Measurements from ENCODE around the gene BRD3OS. TPM values are rescaled to one million over a fixed set of nuclear protein-coding genes. Genes with fewer than 3 reads are reported as not detected.

Gene BRD3OS
- total and polyA plus RNA-seq, 4 donors, result 5.8 to 17.3 (median 11.0) TPM

GRCh38 chr9:134028076-134028475 lies 2.8 kb downstream of the BRD3OS start:
- Histone ChIP-seq H3K4me3 (ENCODE audit: low read length in 2 of 2) (no peak overlapping the region), H3K9me3 (ENCODE audit: control insufficient read depth, low read length) (no peaks in the 10 kb centered on the region), H3K36me3 (ENCODE audit: control insufficient read depth in 1 of 2, insufficient read depth in 2 of 2, low read length in 1 of 2) (peaks cover 1 to 4% of the 10 kb centered on the region in 2 donors), H3K4me1 (ENCODE audit: control insufficient read depth in 1 of 2, insufficient read depth in 2 of 2, low read length in 2 of 2) (no peaks in the 10 kb centered on the region), H3K27me3 (ENCODE audit: control insufficient read depth in 1 of 2, insufficient read depth in 2 of 2, low read length in 1 of 2) (no peaks in the 10 kb centered on the region), H3K27ac (ENCODE audit: low read depth in 1 of 2, low read length in 2 of 2) (no peak overlapping the region)
- ATAC-seq (ENCODE audit: low FRiP score), result no peak
- no peak for DNase-seq
- WGBS, 2 donors, result 95 to 97% methylated on average over 9 of the region's 9 CpGs
- intact Hi-C loops (cut with DNase I), result no loop called here

- Histone ChIP-seq H3K4me3 (ENCODE audit: low read length in 2 of 2) (no peak overlapping the region), H3K27ac (ENCODE audit: low read depth in 1 of 2, low read length in 2 of 2) (no peak overlapping the region), H3K9me3 (ENCODE audit: control insufficient read depth, low read length) (no peaks in the 10 kb centered on the region), H3K27me3 (ENCODE audit: control insufficient read depth in 1 of 2, insufficient read depth in 2 of 2, low read length in 1 of 2) (no peaks in the 10 kb centered on the region), H3K4me1 (ENCODE audit: control insufficient read depth in 1 of 2, insufficient read depth in 2 of 2, low read length in 2 of 2) (no peaks in the 10 kb centered on the region), H3K36me3 (ENCODE audit: control insufficient read depth in 1 of 2, insufficient read depth in 2 of 2, low read length in 1 of 2) (peaks cover 3 to 5% of the 10 kb centered on the region in 2 donors)
- DNase-seq, result peak in 1 of 2 donors; percentile 67
- ATAC-seq (ENCODE audit: low FRiP score), result no peak
- intact Hi-C loops (cut with DNase I), result no loop called here
- WGBS, 2 donors, result 91 to 94% methylated on average over 22 of the region's 22 CpGs
Observed at GRCh38 chr9:134028575-134029247, 3.4 kb downstream of the BRD3OS start.

DNA sequence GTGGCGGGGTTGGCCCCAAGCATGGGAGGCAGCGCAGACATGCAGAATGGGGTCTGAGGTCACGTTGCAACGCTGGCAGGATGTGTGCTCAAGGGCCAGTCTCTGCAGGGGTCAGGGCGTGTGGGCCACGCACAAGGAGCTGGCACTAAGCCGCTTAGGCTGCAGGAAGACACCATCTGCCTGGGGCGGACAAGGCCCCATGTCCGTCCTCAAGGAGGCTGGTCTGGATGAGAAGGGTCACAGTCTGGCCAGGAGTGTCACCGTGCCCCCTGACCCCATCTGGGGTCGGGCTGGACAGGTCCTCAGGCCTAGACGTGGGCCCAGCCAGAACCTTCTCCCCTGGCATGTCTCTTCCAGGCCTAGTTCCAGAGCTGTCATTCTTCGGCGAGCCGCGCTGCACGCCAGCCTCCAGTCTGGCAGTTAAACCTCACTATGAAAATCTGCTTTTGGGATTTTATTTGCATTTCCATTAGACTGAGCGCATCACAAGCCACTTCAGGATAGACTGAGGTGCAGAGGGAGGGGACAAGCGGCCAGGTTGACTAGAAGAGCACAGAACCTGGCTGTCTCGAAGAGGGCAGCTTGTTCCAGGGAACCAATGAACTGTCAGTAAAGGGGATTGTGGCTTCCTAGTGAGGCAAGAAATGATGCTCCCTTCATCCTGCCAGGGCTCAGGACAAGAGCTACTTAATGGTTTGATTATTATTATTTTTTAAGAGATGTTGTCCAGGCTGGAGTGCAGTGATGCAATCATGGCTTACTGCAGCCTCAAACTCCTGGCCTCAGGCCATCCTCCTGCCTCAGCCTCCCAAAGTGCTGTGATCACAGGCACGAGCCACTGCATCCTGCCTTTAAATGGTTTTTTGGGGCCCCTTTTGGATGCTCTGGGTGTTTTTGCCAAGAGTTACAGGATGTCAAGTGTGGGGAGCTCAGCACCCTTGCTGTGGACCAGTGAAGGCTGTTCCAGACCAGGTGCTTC lies 4.3 kb downstream of the BRD3OS start:
- H3K4me3 ChIP-seq (ENCODE audit: low read length in 2 of 2), result no peak overlapping the region
- H3K9me3 ChIP-seq (ENCODE audit: control insufficient read depth, low read length), result no peaks in the 10 kb centered on the region
- peaks cover 4 to 5% of the 10 kb centered on the region in 2 donors for H3K36me3 ChIP-seq (ENCODE audit: control insufficient read depth in 1 of 2, insufficient read depth in 2 of 2, low read length in 1 of 2)
- ATAC-seq (ENCODE audit: low FRiP score) (no peak), DNase-seq (peak in 1 of 2 donors; percentile 69)
- H3K4me1 ChIP-seq (ENCODE audit: control insufficient read depth in 1 of 2, insufficient read depth in 2 of 2, low read length in 2 of 2), result no peaks in the 10 kb centered on the region
- no peak overlapping the region for H3K27ac ChIP-seq (ENCODE audit: low read depth in 1 of 2, low read length in 2 of 2)
- no peaks in the 10 kb centered on the region for H3K27me3 ChIP-seq (ENCODE audit: control insufficient read depth in 1 of 2, insufficient read depth in 2 of 2, low read length in 1 of 2)
- WGBS, 2 donors, result 90% methylated on average over 21 of the region's 21 CpGs
- intact Hi-C loops (cut with DNase I), result no loop called here

DNA sequence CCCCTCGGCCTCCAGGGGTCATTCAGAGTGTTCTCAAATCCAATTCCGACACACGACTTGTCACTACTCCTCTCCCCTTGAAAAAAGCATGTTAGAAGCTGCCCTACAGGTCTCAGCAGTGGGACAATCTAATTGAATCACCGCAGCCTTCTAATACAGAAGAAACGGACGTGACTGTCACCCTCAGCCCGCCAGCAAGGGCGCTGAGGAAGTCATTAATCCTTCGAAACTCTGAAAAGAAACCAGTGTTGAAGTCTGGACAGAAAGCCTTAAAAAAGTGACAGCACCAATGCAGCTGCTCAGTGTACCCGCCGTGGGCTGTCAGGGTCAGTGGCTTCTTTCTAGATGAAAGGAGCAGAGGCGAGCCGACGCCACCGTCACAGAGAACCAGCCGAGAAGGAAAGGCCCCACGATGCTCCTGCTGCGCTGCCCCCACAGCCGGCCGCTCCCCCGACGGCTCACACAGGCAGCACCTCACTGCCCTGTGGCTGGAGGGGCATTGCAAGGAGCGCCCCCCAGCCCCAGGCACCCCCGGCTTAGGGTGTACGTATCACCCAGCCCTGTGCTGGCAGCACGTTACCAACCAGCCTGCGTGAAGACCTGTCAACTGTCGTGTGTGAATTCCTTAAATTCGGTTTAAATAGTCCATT lies 5.7 kb downstream of the BRD3OS start:
- no peaks in the 10 kb centered on the region for H3K27me3 ChIP-seq (ENCODE audit: control insufficient read depth in 1 of 2, insufficient read depth in 2 of 2, low read length in 1 of 2)
- WGBS, 2 donors, result 83 to 85% methylated on average over 29 of the region's 29 CpGs
- peaks cover 5 to 9% of the 10 kb centered on the region in 2 donors for H3K36me3 ChIP-seq (ENCODE audit: control insufficient read depth in 1 of 2, insufficient read depth in 2 of 2, low read length in 1 of 2)
- no peak for ATAC-seq (ENCODE audit: low FRiP score)
- no peaks in the 10 kb centered on the region for H3K4me1 ChIP-seq (ENCODE audit: control insufficient read depth in 1 of 2, insufficient read depth in 2 of 2, low read length in 2 of 2)
- no peak overlapping the region for H3K27ac ChIP-seq (ENCODE audit: low read depth in 1 of 2, low read length in 2 of 2)
- DNase-seq, result peak in 1 of 2 donors; percentile 55
- no peak overlapping the region for H3K4me3 ChIP-seq (ENCODE audit: low read length in 2 of 2)
- intact Hi-C loops (cut with DNase I), result no loop called here
- no peaks in the 10 kb centered on the region for H3K9me3 ChIP-seq (ENCODE audit: control insufficient read depth, low read length)

DNA sequence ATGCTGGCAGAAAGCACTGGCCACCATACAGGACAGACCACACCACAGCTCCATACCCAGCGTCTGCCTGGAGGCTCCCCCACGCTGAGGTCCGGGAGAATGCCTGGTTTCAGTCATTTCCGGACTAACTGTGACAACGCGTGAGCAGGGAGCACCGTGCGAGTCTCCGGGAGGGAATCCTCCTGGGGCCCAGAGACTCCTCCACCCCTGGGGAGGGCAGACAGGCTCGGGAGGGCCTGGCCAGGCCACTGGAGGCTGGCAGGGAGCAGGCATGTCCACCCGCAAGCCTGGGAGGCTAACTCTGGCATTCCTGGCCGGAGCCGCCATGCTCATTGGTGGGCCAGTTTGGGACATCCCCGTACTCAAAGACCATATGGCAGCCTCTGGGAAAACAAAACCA lies 6.5 kb downstream of the BRD3OS start:
- intact Hi-C loops (cut with DNase I), result no loop called here
- Histone ChIP-seq H3K36me3 (ENCODE audit: control insufficient read depth in 1 of 2, insufficient read depth in 2 of 2, low read length in 1 of 2) (peaks cover 5 to 9% of the 10 kb centered on the region in 2 donors), H3K4me1 (ENCODE audit: control insufficient read depth in 1 of 2, insufficient read depth in 2 of 2, low read length in 2 of 2) (no peaks in the 10 kb centered on the region), H3K4me3 (ENCODE audit: low read length in 2 of 2) (no peak overlapping the region), H3K27me3 (ENCODE audit: control insufficient read depth in 1 of 2, insufficient read depth in 2 of 2, low read length in 1 of 2) (no peaks in the 10 kb centered on the region), H3K9me3 (ENCODE audit: control insufficient read depth, low read length) (no peaks in the 10 kb centered on the region), H3K27ac (ENCODE audit: low read depth in 1 of 2, low read length in 2 of 2) (no peak overlapping the region)
- WGBS, 2 donors, result 86 to 89% methylated on average over 14 of the region's 14 CpGs
- DNase-seq (peak in 1 of 2 donors; percentile 64), ATAC-seq (ENCODE audit: low FRiP score) (no peak)

- WGBS, 2 donors, result 94 to 95% methylated on average over 40 of the region's 40 CpGs
- H3K27ac ChIP-seq (ENCODE audit: low read depth in 1 of 2, low read length in 2 of 2), result no peak overlapping the region
- no peaks in the 10 kb centered on the region for H3K27me3 ChIP-seq (ENCODE audit: control insufficient read depth in 1 of 2, insufficient read depth in 2 of 2, low read length in 1 of 2)
- no peak overlapping the region for H3K4me3 ChIP-seq (ENCODE audit: low read length in 2 of 2)
- intact Hi-C loops (cut with DNase I), result no loop called here
- no peaks in the 10 kb centered on the region for H3K9me3 ChIP-seq (ENCODE audit: control insufficient read depth, low read length)
- peaks cover 5 to 9% of the 10 kb centered on the region in 2 donors for H3K36me3 ChIP-seq (ENCODE audit: control insufficient read depth in 1 of 2, insufficient read depth in 2 of 2, low read length in 1 of 2)
- DNase-seq (peak in 1 of 2 donors; percentile 47), ATAC-seq (ENCODE audit: low FRiP score) (no peak)
- H3K4me1 ChIP-seq (ENCODE audit: control insufficient read depth in 1 of 2, insufficient read depth in 2 of 2, low read length in 2 of 2), result no peaks in the 10 kb centered on the region
Observed at GRCh38 chr9:134032456-134033222, 7.4 kb downstream of the BRD3OS start.

DNA sequence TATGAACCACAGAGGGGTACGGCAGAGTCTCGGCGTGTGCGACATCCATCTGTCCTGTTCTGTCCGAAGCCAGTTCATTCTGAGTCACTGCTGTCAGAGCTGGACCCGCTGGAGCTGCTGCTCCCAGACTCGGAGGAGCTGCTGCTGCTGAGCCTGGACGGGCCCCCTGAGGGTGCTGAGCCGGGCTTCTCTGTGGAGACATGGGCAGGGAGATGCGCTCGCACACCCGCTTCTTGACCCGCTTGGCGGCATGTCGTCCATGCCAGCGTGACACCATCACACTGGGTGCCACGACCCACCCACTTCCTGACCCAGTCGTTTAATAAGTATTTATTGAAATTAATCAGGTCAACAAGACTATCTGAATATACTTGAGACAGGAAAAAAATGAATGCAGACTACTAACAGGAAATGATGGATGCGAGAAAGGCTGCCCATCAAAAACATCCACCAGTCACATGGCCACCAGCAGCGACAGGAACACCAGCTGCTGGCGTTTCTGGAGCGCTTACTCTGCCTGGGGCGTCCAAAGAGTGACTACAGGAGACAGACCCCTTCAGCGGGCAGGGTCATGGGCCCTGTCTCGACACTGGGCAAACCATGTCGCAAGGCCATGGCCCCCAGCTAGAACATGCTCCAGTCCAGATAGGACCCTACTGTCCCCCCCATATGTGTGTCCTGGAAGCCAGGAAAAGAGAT lies 8.4 kb downstream of the BRD3OS start:
- no peak for ATAC-seq (ENCODE audit: low FRiP score)
- intact Hi-C loops (cut with DNase I), result no loop called here
- no peaks in the 10 kb centered on the region for H3K4me1 ChIP-seq (ENCODE audit: control insufficient read depth in 1 of 2, insufficient read depth in 2 of 2, low read length in 2 of 2)
- H3K27ac ChIP-seq (ENCODE audit: low read depth in 1 of 2, low read length in 2 of 2), result no peak overlapping the region
- peaks cover 5 to 9% of the 10 kb centered on the region in 2 donors for H3K36me3 ChIP-seq (ENCODE audit: control insufficient read depth in 1 of 2, insufficient read depth in 2 of 2, low read length in 1 of 2)
- no peaks in the 10 kb centered on the region for H3K9me3 ChIP-seq (ENCODE audit: control insufficient read depth, low read length)
- peak in 1 of 2 donors; percentile 71 for DNase-seq
- no peaks in the 10 kb centered on the region for H3K27me3 ChIP-seq (ENCODE audit: control insufficient read depth in 1 of 2, insufficient read depth in 2 of 2, low read length in 1 of 2)
- 94 to 96% methylated on average over 26 of the region's 26 CpGs for WGBS, 2 donors
- no peak overlapping the region for H3K4me3 ChIP-seq (ENCODE audit: low read length in 2 of 2)
